Spinal cord (tissue), 10 donors: ENCODE measurements around the gene BDNF. TPM values are rescaled to one million over a fixed set of nuclear protein-coding genes. Genes with fewer than 3 reads are reported as not detected.

Source experiments
- DNase-seq, 6 donors: peaks; one replicate each; pipeline versions ENCODE4 v3.0.0 to v3.0.0-alpha.2; 2013 to 2015; ENCODE audit warnings: low spot score in 6 of 6, low read depth in 4 of 6
- H3K27ac ChIP-seq: one replicate; pipeline ENCODE4 v1.5.1; 2013; ENCODE audit warnings: low read depth, low read length, control low read depth
- H3K27me3 ChIP-seq: one replicate; pipeline ENCODE4 v1.6.1; 2013; ENCODE audit warnings: low read length; ENCODE audit not compliant: control insufficient read depth, insufficient read depth
- H3K36me3 ChIP-seq: one replicate; pipeline ENCODE4 v1.6.1; 2013; ENCODE audit warnings: low read length; ENCODE audit not compliant: control insufficient read depth, insufficient read depth
- H3K4me1 ChIP-seq: one replicate; pipeline ENCODE4 v1.6.1; 2013; ENCODE audit warnings: low read length; ENCODE audit not compliant: control insufficient read depth, insufficient read depth
- H3K4me3 ChIP-seq: one replicate; pipeline ENCODE4 v1.5.1; 2013; ENCODE audit warnings: low read depth, low read length, control low read depth
- H3K9me3 ChIP-seq: one replicate; pipeline ENCODE4 v1.6.1; 2013; ENCODE audit warnings: low read length; ENCODE audit not compliant: control insufficient read depth, insufficient read depth
- WGBS: methylation state at CpG from one replicate; pipeline ENCODE4 v1.1.5; 2013; ENCODE audit warnings: missing lambda C conversion rate; ENCODE audit not compliant: insufficient coverage; 5-methylcytosine and 5-hydroxymethylcytosine counted together
- polyA plus RNA-seq, 2 donors: library from polyadenylated mRNA; unstranded; fragments of 120-200 nt; gene quantifications; one replicate each; pipeline ENCODE4 v1.2.1, GENCODE V29; 2013; ENCODE audit not compliant: insufficient read length in 2 of 2
- total RNA-seq, 2 donors: library from RNA; depleted of rRNA in 1 of 2; stranded (reverse); fragments of 120-200 nt in 1 of 2; fragments of >200 nt in 1 of 2; gene quantifications; one replicate each; pipeline versions ENCODE4 v1.2.3 to v1.2.4, GENCODE V29; 2013 to 2014
- donor health status: healthy.

BDNF gene
- total and polyA plus RNA-seq, 4 donors = 1.9 to 3.5 (median 2.4) TPM

GRCh38 chr11:27621405-27622161, 78.7 kb downstream of the BDNF start:
- DNase-seq = peak in 1 of 6 donors; percentile 36
- H3K36me3 ChIP-seq = no peaks in the 10 kb centered on the region
- no peak overlapping the region for H3K27ac ChIP-seq
- no peaks in the 10 kb centered on the region for H3K9me3 ChIP-seq
- H3K4me3 ChIP-seq = no peak overlapping the region
- WGBS = no CpG with 5 or more reads among the region's 4 CpGs
- no peaks in the 10 kb centered on the region for H3K4me1 ChIP-seq
- H3K27me3 ChIP-seq = no peaks in the 10 kb centered on the region

DNA sequence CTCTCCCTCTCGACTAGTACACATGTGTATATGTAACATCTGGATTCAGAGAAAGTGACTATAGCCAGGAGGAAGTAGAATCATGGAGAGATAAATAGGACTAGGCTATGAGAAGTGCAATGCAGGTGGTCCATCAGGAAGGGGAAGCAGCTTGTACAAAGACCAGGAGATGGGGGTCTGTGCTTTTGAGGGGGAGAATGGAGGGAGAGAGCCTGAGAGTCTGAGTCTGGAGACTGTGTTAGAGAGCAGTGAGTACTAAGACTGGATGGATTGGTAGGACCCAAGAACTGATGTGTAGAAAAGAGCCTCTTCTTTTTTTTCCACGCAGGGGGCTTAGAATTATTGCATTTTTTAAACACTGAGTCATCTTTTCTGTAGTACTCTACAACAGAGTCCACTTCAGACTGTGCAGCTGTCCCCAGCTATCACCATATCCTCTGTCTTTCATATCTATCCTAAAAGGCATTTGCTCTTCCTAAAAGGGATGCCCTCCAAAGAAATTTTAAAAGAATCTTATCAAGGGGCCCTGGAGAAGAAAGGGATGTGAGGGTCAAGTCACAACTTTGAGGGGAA, 80.4 kb downstream of the BDNF start:
- no peak overlapping the region for H3K27ac ChIP-seq

DNA sequence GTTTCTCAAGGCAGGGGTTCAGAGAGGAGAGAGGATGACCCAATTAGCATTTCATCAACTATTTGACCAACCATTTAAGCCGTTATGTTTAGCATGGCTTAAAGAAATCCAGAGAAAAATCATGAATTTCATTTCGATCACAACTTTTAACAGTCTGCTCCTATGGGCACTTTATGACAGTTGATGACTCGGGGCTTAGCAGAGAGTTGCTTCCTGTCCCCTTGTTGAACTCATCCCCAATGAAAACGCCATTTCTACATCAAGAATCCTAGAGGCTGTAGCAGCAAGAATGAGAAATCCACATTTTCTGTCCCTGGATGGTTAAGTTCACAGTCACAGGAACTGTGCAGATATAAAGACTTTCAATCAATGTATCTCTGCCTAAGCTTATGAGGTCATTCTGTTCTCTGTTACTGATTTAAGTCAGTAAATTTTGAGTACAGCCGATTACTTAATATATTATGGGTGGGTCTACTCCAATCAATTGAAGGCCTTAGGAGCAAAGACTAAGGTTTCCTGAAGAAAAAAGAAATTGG, 81.1 kb downstream of the BDNF start:
- Histone ChIP-seq H3K4me3 (no peak overlapping the region), H3K4me1 (no peaks in the 10 kb centered on the region), H3K27ac (no peak overlapping the region), H3K9me3 (no peaks in the 10 kb centered on the region), H3K27me3 (no peaks in the 10 kb centered on the region), H3K36me3 (no peaks in the 10 kb centered on the region)
- no peak for DNase-seq
- WGBS = 100% methylated on average over 5 of the region's 5 CpGs

More for the DNA sequence above, 80.4 kb downstream of the BDNF start:
- Histone ChIP-seq H3K4me1 (no peaks in the 10 kb centered on the region), H3K36me3 (no peaks in the 10 kb centered on the region), H3K27me3 (no peaks in the 10 kb centered on the region), H3K4me3 (no peak overlapping the region), H3K9me3 (no peaks in the 10 kb centered on the region)
- WGBS = no CpG with 5 or more reads among the region's 2 CpGs
- DNase-seq = no peak

DNA sequence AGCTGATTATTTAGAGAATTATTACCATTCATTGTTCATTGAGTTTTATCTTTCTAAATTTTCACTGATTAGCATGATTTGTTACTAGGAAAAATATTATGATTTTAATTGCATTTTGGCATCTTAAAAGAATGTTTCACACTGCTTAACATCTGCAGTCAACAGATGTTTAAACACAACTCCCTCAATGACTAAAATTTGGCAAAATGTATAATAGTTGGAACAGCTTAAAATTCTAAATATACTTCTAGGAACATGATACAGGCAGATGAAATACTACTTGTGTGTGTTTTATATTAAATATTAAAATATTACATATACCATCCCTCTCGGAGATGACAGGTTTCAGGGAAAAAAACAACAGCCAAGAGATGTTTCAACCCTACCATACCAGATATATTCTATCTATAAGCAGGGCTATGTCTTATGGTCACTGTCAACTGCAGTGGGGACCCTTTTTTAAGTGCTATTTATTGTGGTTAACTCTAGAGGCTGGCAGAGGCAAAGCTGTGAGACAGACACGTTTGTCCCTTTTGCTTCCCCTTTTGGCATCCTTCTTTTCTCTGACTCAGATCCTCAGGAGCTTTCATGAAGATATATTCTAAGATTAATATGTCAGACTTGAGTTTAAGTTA, 81.9 kb downstream of the BDNF start:
- WGBS = no CpG with 5 or more reads among the region's 2 CpGs
- Histone ChIP-seq H3K27ac (no peak overlapping the region), H3K4me3 (no peak overlapping the region)

GRCh38 chr11:27616711-27617110, 83.5 kb downstream of the BDNF start:
- H3K4me3 ChIP-seq = no peak overlapping the region
- no peak for DNase-seq
- H3K4me1 ChIP-seq = no peaks in the 10 kb centered on the region
- WGBS = 20% methylated on average over 1 of the region's 2 CpGs
- no peak overlapping the region for H3K27ac ChIP-seq
- H3K9me3 ChIP-seq = no peaks in the 10 kb centered on the region
- no peaks in the 10 kb centered on the region for H3K27me3 ChIP-seq
- no peaks in the 10 kb centered on the region for H3K36me3 ChIP-seq

More for the DNA sequence above, 81.9 kb downstream of the BDNF start:
- Histone ChIP-seq H3K27me3 (no peaks in the 10 kb centered on the region), H3K4me1 (no peaks in the 10 kb centered on the region), H3K9me3 (no peaks in the 10 kb centered on the region), H3K36me3 (no peaks in the 10 kb centered on the region)
- peak in 1 of 6 donors; percentile 28 for DNase-seq

GRCh38 chr11:27615833-27616232, 84.4 kb downstream of the BDNF start:
- Histone ChIP-seq H3K4me1 (no peaks in the 10 kb centered on the region), H3K4me3 (no peak overlapping the region), H3K9me3 (no peaks in the 10 kb centered on the region), H3K36me3 (no peaks in the 10 kb centered on the region), H3K27me3 (no peaks in the 10 kb centered on the region), H3K27ac (no peak overlapping the region)
- 91% methylated on average over 3 of the region's 5 CpGs for WGBS
- DNase-seq = no peak

- H3K27ac ChIP-seq = no peak overlapping the region
- H3K4me1 ChIP-seq = no peaks in the 10 kb centered on the region
- DNase-seq = no peak
- no peaks in the 10 kb centered on the region for H3K9me3 ChIP-seq
- H3K4me3 ChIP-seq = no peak overlapping the region
- no peaks in the 10 kb centered on the region for H3K36me3 ChIP-seq
- H3K27me3 ChIP-seq = no peaks in the 10 kb centered on the region
Measured at GRCh38 chr11:27614092-27614491, 86.2 kb downstream of the BDNF start.

GRCh38 chr11:27612932-27613880, 87.0 kb downstream of the BDNF start:
- DNase-seq = peak in 1 of 6 donors; percentile 16
- 92% methylated on average over 2 of the region's 9 CpGs for WGBS
- Histone ChIP-seq H3K27me3 (no peaks in the 10 kb centered on the region), H3K4me3 (no peak overlapping the region), H3K27ac (no peak overlapping the region), H3K9me3 (no peaks in the 10 kb centered on the region), H3K4me1 (no peaks in the 10 kb centered on the region), H3K36me3 (no peaks in the 10 kb centered on the region)

DNA sequence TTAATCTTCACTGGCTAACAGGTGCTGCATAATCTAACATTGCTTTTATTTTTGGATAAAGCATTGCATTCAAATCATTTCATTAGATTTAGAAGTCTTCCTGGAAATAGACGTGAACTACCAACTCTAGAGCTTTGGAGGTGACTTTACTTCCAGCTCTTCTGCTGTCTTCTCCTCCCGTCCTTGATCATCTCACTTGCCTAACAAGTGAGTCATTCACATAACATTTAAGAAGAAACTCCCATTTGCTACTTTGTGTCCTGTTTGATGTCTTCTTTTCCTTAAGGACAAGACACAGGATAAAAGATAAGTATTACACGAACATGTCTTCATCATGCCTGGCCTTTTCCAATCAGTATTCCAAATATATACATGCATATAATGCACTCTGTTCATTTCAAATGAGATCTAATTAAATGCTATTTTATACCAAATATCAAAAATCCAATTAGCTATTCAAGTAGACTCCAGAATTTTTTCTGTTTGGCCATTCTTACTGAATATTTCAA, 88.3 kb downstream of the BDNF start:
- no peak for DNase-seq
- no peak overlapping the region for H3K4me3 ChIP-seq
- no peaks in the 10 kb centered on the region for H3K36me3 ChIP-seq
- WGBS = 100% methylated on average over 1 of the region's 3 CpGs
- H3K9me3 ChIP-seq = no peaks in the 10 kb centered on the region
- H3K4me1 ChIP-seq = no peaks in the 10 kb centered on the region
- H3K27ac ChIP-seq = no peak overlapping the region
- H3K27me3 ChIP-seq = no peaks in the 10 kb centered on the region
